GM19468 (cell line): ENCODE results near the gene TRIM28.
"Not testable (repeated sequence)": the region's sequence is repeated elsewhere in the genome, so short reads cannot be mapped to it uniquely, and the experiment has no call there.

Experiments
- ATAC-seq: cut with Tn5 transposase; IDR thresholded peaks from one replicate; pipeline ENCODE4 v1.9.1; 2021; ENCODE audit warnings: mild to moderate bottlenecking, moderate library complexity, moderate number of reproducible peaks; ENCODE audit not compliant: unreplicated experiment; ENCODE audit errors: extremely low read depth

Gene TRIM28

DNA sequence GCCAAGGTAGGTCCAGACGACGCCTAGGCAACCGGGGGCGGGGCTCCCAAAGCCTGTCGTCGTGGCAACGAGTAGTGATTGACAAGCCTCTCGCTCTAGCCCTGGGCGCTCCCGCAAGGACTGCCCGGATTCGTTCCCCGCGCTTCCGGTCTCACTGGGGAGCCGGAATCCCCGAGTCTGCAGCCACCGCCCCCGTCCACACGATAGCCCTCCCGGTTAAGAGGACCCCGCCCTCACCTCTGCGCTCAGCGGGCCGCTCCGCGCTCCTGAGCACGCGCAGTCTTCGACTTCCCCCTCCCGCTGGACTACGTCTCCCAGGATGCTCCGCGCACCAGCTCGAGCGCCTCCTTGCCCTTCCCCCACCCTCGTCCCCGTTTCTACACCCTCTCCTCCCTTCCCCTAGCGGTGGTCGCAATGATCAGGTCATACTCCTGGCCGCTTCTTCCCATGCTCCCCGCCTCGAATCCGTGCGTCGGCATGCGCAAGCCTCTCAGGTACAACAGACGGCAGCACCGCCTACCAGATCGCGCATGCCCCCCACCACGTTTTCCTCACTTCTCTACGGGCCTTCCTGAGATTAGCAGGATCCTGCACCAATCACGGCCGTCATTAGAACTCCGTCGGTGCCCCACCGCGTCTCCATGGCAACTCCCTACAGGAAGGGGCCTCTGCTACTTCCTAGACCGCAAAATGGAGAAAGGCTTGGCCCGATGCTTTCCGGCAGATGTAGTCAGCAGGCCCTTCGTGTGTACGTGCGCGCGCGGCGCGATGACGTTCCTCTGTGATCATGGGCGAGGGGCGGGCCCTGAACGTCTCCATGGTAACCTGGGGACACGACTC lies 29.2 kb downstream of the TRIM28 start, which contains the start of gene MZF1:
MZF1 (minus strand) TSS at position 518 of the 840 bp plus-strand sequence. CDS start 1,946 bp downstream, outside the sequence.
- ATAC-seq, result peak; percentile 45

DNA sequence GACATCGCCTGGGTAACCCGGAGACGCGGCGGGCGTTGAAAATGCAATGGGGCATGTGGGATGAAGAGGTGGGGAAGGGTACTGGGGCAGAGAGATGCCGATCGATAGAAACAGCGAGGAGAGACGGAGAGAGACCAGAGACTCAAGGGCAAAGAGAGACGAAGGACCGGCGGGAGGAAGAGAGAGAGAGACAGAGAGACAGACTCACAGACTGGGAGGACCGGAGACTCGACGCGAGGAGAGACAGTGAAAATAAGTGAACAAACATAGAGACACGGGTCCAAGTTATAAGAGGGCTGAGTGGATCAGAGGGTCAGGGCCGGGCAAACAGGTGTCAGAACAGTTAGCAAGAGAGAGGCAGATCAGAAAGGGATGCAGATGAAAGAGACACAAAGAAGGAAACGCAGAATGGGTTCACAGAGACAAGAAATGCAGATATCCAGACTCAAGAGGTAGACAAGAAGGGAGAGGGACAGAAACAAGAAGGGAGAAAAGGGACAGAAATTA lies 29.8 kb downstream of the TRIM28 start:
- ATAC-seq, result no peak

DNA sequence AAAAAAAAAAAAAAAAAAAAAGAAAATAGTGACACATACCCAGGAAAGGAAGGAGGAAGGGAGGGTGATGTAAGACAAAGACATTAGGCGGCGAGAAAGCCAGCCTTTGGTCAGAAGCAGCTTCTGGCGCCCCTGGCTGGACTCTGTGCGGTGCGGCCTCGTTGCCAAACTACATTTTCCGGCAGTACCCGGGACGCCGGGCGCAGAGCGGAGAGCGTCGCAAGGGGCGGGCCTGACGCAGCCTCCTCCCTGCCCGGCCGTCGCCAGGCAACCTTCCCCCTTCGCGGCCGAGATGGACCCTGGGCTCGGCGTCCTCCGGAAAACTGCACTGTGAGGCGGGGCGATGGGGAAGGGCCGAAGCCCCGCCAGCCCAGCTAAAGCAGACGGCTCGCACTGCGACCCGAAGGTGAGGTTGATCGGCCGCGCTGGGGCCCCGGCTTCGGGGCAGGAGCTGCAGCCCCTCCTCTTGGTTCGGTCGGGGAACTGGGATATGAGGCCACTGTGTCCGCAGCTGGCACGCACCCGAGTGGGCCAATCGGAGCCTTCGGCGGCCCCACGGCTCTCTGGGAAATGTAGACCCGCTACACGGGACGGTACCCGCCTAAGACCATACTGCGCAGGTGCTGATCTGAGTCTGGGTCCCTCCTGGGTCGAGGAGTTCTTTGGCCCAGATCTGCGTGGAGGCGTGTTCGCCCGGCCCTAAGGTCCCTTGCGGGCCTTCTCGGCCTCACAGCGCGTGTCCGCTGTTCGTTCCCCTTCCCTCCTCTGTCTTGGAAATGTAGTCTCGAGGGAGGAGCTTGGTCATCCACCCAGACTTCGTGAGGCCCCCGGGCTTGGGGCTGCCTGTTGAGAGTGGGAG lies 31.5 kb downstream of the TRIM28 start:
- peak; percentile 35 for ATAC-seq

- ATAC-seq, result not testable (repeated sequence)
Observed at GRCh38 chr19:58577581-58577980, 33.7 kb downstream of the TRIM28 start.

DNA sequence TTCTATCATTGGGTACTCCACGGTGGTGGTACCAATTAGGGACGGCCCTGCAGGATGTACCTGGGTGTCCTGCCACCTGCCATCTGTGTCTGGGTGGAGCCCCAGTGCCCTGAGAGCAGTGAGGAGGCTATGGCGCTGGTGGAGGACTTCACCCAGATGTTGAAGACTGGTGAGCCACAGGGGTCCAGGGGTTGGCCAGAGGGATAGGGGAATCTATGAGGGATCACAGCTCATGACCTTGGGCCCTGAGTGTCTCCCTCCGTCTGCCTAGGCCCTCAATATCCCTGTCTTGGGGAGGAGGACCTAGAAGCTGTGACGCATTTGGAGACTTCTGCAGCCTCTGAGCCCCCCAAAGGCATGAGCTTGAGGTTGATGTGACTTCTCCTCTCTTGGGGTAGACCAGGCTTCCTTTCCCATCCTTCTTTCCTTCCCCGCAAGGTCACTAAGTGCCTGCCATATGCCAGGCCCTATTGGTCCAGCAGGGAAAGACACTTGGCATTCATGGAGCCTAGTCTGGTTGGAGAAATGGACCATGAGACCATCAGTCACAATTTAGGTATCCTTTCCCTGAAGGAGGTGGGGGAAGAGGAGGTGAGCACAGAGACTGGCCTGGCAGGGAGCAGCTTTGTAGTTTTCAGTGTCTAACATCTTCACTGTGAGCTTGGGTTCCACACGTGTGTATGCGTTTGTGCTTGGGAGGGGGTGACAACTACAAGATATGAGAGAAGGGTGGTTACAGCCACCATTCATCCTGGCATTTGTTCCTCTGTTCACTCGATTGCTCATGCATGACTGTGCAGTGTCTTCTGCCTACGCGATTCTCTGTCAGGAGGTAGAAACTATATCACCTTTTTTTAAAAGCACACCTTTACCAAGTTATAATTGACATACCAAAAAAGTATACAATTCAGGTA lies 34.4 kb downstream of the TRIM28 start:
- ATAC-seq, result no peak

- ATAC-seq, result no peak
Observed at GRCh38 chr19:58579473-58580142, 35.7 kb downstream of the TRIM28 start.

GRCh38 chr19:58581227-58582141 lies 37.6 kb downstream of the TRIM28 start:
- ATAC-seq, result peak; percentile 63

- ATAC-seq, result no peak
Observed at GRCh38 chr19:58582985-58583384, 39.1 kb downstream of the TRIM28 start.

- no peak for ATAC-seq
Observed at GRCh38 chr19:58584498-58585441, 40.9 kb downstream of the TRIM28 start.

DNA sequence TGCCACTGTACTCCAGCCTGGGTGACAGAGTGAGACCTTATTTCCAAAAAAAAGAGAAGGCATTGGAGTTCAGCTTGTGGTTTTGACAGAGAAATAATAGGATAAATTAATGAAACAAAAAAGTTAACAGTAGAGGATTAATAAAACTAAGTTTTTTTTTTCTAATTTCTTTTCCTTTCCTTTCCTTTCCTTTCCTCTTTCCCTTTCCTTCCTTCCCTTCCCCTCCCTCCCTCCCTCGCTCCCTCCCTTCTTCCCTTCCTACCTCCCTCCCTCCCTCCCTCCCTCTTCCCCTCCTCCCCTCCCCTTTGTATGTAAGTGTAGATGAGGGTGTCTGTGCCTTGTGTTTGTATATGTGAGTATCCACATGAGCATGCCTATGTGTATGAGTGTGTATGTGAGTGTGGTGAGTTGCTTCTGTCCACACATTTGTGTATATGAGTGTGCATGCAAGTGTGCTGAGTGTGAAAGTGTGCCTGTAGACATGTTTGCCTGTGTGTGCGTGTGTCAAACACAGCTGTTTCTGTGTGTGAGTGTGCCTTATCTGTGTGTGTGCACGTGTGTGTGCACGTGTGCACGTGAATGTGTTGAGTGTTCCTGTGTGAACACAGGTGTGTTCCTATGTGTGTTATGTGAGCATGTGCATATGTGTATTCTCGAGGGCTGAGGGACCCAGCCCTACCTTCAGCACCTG lies 41.7 kb downstream of the TRIM28 start:
- no peak for ATAC-seq

- ATAC-seq, result no peak
Observed at GRCh38 chr19:58586133-58586765, 42.4 kb downstream of the TRIM28 start.
